Tibial nerve (tissue), 4 donors: ENCODE results near the gene ATP23.

Experiments
- EP300 ChIP-seq, 2 donors: sonication (generic); formaldehyde crosslinking; IDR thresholded peaks; one replicate each; pipeline ENCODE4 v1.6.1; 2017; ENCODE audit warnings: antibody characterized with exemption in 2 of 2, mild to moderate bottlenecking in 1 of 2
- POLR2A ChIP-seq, 2 donors: fragments of 450-650 bp; IDR thresholded peaks; one replicate each; pipeline ENCODE4 v1.6.1; 2017; ENCODE audit warnings: antibody characterized with exemption in 2 of 2, mild to moderate bottlenecking in 2 of 2, moderate library complexity in 2 of 2
- TF ChIP-seq, protein P1 (sequence below), 5 experiments: fragments of 200-600 bp in 3 of 5; fragments of 450-650 bp in 2 of 5; sonication (generic) in 3 of 5; IDR thresholded peaks; one replicate each; pipeline ENCODE4 v1.5.1; 2016 to 2019; ENCODE audit warnings: antibody characterized with exemption in 5 of 5, mild to moderate bottlenecking in 3 of 5, moderate library complexity in 2 of 5

- TF ChIP-seq, protein P1, sequence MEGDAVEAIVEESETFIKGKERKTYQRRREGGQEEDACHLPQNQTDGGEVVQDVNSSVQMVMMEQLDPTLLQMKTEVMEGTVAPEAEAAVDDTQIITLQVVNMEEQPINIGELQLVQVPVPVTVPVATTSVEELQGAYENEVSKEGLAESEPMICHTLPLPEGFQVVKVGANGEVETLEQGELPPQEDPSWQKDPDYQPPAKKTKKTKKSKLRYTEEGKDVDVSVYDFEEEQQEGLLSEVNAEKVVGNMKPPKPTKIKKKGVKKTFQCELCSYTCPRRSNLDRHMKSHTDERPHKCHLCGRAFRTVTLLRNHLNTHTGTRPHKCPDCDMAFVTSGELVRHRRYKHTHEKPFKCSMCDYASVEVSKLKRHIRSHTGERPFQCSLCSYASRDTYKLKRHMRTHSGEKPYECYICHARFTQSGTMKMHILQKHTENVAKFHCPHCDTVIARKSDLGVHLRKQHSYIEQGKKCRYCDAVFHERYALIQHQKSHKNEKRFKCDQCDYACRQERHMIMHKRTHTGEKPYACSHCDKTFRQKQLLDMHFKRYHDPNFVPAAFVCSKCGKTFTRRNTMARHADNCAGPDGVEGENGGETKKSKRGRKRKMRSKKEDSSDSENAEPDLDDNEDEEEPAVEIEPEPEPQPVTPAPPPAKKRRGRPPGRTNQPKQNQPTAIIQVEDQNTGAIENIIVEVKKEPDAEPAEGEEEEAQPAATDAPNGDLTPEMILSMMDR (IDR thresholded peaks at IDR 0.05) = no peak
- TF ChIP-seq EP300 (IDR thresholded peaks at IDR 0.05) (no peak), POLR2A (IDR thresholded peaks at IDR 0.05) (no peak)
These were observed 23.1 kb downstream of the ATP23 start for GRCh38 chr12:57964421-57964820.
